IPS-18c (cell line): ENCODE measurements around the gene HSPA12B.
A peak's percentile ranks its signal among the peaks of the same experiment; 100 is the strongest.

Experiments used
- H3K4me3 ChIP-seq: 2 replicates; pipeline ENCODE4 v1.7.0; 2013; ENCODE audit warnings: low read depth, mild to moderate bottlenecking, low read length, moderate library complexity; ENCODE audit not compliant: insufficient read depth
- H3K9me3 ChIP-seq: one replicate; pipeline ENCODE4 v1.6.1; 2013; ENCODE audit warnings: mild to moderate bottlenecking, low read length, moderate library complexity; ENCODE audit not compliant: control insufficient read depth, insufficient read depth

HSPA12B gene

DNA sequence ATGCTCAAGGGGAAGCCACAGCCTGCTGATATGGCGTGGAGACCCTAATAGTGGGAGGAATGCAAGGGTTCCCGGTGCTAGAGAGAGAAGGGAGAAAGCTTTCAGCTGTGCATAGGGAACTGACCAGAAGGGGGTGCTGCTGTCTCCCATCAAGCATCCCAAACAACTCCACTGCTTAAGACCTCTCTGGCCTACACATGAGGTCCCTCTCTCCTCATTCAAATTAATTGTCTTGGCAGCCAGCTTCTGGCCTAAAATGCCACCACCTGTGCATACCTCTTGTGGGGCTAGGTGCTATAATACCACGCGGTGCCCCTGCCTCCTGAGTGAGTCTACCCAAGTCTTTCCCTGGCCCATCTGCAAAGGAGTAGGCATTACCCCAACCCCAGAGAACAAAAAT lies 20.6 kb downstream of the HSPA12B start:
- no peak overlapping the region for H3K4me3 ChIP-seq

GRCh38 chr20:3753501-3754275 lies 21.2 kb downstream of the HSPA12B start:
- Histone ChIP-seq H3K9me3 (peaks cover 2% of the 10 kb centered on the region), H3K4me3 (no peak overlapping the region)

More for the DNA sequence above, 20.6 kb downstream of the HSPA12B start:
- peaks cover 2% of the 10 kb centered on the region for H3K9me3 ChIP-seq

DNA sequence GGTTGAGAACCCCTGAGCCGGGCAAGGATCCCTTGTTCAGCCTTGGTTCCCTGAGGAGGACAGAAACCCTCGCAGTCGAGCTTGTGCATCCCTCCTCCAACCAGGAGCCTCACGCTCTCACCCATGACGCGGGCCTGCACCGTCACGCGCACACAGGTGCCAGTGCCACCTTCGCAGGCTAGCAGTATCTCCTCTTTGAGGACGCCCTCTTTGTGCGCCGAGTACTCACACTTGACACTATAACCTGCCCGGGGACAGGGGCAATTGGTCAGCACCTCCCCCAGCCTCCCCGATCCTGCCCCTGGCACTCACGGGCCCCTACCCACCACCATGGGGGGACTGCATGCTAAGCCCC lies 21.8 kb downstream of the HSPA12B start:
- H3K4me3 ChIP-seq, result no peak overlapping the region
- H3K9me3 ChIP-seq, result peaks cover 2% of the 10 kb centered on the region

DNA sequence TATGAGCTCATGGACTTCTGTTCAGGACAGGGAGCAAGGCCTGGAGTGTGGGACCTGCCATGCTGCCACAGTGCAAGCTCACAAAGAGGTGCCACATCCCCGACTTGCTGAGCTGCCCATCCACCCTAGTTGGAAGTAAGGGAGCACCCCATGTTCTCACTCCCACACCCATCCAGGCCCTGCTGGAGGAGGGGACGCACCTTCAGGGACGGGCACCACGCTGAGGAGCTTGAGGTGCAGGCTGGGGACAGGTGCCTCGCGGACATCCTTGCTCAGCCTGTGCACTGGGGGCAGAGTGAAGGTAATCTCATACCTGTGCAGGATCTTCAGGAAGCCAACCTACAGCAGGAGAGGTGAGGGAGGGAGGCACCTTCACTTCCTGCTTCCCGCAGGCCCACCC lies 22.8 kb downstream of the HSPA12B start:
- peaks cover 2% of the 10 kb centered on the region for H3K9me3 ChIP-seq
- H3K4me3 ChIP-seq, result no peak overlapping the region

DNA sequence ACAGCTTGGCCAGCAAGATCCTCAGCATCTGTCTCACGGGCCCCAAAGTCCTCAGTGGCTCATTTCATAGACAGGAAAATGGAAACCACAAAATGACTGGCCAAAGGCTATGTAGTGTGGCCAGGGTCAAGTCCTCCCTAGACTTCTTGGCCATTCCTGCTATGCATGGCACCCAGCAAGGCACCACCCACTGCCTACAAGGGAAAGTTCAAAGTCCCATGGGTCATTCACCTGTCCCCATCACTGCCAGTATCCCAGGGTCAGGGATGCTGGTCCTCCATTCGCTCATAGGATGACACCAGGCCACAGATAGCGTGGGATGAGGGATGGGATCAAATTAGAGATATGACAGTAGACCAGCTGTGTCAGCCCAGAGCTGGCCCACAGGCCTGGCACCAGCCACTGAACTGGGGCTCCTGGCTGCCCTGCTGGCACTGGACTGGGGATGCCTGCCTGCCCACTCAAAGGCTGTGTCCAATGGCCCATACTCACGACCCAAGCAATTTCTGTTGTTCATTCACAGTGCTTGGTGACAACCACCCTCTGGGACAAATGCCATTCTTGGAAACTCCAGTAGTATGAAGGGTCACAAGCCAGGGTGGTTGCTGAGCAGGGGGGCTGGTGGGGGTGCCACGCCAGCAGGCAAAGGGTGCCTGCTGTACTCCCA lies 23.5 kb downstream of the HSPA12B start:
- no peak overlapping the region for H3K4me3 ChIP-seq
- H3K9me3 ChIP-seq, result peaks cover 1% of the 10 kb centered on the region

DNA sequence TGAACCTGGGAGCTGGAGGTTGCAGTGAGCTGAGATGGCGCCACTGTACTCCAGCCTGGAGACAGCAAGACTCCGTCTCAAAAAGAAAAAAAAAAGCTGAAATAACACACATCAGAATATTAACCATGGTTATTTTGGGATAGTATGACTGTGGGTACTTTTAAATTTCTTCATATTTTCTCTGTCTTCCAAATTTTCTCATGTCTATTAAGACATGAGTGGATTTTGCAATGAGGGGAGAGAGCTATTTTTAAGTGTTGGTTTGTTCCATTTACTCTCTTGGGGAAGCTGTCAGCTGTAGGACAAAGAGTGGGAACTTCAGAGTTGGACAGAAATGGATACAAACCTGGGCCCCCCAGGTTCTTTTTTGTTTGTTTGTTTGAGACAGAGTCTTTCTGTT lies 24.8 kb downstream of the HSPA12B start:
- Histone ChIP-seq H3K4me3 (no peak overlapping the region), H3K9me3 (no peaks in the 10 kb centered on the region)

- Histone ChIP-seq H3K4me3 (no peak overlapping the region), H3K9me3 (no peaks in the 10 kb centered on the region)
Observed at GRCh38 chr20:3758566-3758965, 26.1 kb downstream of the HSPA12B start.

DNA sequence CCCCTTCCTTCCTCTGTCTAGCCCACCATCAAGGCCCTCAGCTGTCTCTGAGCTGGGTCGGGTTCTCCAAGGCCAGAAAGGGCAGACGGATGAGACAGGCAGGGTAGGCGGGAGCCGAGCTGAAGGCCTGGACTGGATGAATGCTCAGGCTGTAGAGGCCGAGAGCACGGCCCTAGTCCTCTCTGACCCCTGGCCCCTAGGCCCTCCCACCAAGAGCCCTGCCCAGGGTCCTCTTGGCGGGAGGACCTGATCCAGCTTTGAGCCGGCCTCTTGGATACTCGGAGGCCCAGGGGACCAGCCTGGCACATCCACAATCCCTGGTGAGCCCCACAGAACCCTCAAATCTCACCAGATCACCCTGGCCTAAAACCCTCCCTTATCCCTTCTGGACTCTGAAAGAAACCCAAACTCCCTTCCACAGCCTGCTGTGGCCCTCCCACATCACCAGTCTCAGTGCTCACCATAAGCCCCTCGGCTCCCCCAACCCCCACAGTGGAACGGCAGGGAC lies 26.9 kb downstream of the HSPA12B start:
- Histone ChIP-seq H3K9me3 (no peaks in the 10 kb centered on the region), H3K4me3 (no peak overlapping the region; the same call in 1 of the 2 replicates)

DNA sequence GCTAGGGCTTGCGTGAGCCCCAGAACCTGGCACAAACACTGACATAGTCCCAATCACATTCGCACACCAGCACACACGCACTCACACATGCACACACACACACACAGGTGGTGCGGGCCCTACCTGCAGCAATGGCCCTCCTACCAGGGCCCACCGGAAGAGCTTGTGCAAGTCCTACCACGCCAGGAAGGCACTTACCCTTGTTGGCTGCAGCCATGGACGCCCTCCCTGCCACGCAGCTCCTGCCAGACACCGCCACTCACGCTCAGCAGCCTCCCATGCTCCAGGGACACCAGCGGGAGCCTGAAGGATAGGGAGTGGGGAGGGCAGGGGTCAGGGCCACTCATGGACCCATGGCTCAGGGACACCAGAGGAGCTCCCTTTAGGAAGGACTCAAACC lies 27.4 kb downstream of the HSPA12B start:
- no peak overlapping the region for H3K4me3 ChIP-seq
- H3K9me3 ChIP-seq, result peaks cover under 1% of the 10 kb centered on the region

- Histone ChIP-seq H3K9me3 (peaks cover 2% of the 10 kb centered on the region), H3K4me3 (no peak overlapping the region)
Observed at GRCh38 chr20:3760655-3761348, 28.3 kb downstream of the HSPA12B start.

GRCh38 chr20:3763671-3764601 lies 31.5 kb downstream of the HSPA12B start:
- Histone ChIP-seq H3K4me3 (no peak overlapping the region), H3K9me3 (peaks cover 4% of the 10 kb centered on the region)

DNA sequence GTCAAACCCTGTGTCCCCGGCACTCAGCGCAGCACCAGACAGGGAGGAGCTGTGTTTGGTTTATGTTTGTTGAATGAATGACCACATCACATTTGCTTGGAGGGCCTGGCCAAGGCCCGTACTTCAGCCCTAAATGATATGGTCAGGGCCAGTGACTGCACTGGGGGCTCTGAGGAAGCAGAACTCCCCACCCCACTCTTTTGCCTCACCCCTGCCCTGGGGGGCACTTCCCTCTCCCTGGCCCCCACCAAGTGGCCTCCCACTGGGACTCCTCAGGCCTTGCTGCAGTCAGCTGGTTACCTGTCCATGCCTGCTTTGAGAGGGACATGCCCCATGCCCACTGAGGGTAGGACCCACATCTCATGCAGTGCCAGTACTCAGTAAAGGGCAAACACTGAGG lies 32.2 kb downstream of the HSPA12B start:
- Histone ChIP-seq H3K4me3 (no peak overlapping the region), H3K9me3 (peaks cover 4% of the 10 kb centered on the region)

- peaks cover 4% of the 10 kb centered on the region for H3K9me3 ChIP-seq
- H3K4me3 ChIP-seq, result no peak overlapping the region
Observed at GRCh38 chr20:3765171-3765882, 32.8 kb downstream of the HSPA12B start.

DNA sequence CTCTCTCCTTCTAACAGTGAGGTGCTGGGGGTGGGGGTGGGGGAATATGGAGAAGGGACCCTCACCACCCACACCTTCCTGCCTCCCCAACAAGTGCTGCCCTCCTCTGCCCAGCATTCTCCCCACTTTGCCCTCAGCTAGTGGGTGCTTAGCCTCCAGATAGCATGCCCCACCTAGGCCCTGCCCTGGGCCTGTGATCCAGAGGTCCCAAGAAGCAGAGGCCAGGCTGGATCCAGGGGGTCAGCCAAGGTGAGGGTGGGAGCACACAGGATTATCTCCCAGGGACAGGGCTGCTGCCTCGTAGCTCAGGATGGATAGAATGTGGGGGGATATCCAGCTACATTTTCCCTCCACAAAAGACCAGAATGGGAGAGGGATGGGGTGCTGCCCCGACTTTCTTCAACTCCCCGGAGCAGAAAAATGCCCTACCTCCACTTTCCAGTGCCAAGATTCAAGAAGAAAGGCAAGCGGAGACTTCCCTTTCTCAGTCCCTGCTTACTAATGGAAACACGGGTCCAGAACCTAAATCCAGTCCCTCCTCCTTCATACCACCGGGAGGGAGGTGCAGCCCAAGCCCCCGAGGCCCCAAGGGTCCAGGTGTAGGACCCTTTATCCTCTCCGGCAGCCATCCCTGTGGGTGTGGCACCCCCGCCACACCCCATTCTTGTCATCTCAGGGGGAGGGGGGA lies 34.1 kb downstream of the HSPA12B start:
- H3K4me3 ChIP-seq, result peak overlapping the region; percentile 82
- peaks cover 4% of the 10 kb centered on the region for H3K9me3 ChIP-seq

DNA sequence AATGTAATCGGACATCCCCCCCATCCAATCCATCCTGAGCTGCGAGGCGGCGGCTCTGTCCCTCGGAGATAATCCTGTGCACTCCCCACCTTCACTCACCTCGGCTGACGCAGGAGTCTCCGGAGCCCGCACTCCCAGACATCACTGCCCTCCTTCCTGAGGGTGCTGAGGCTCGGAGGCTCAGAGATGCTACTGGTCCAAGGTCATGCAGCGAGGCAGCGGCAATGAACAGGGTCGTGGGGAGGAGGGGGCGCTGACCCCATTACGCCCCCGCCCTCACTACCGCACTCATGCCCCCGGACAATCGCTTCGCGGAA lies 34.6 kb downstream of the HSPA12B start:
- peak overlapping the region; percentile 82 for H3K4me3 ChIP-seq
- H3K9me3 ChIP-seq, result peaks cover 4% of the 10 kb centered on the region
